ENCODE measurements around the gene PIK3CA. TPM values are rescaled to one million over a fixed set of nuclear protein-coding genes. Genes with fewer than 3 reads are reported as not detected.
"Not testable (repeated sequence)": the region's sequence is repeated elsewhere in the genome, so short reads cannot be mapped to it uniquely, and the experiment has no call there.

PIK3CA gene
- total RNA-seq, 1 experiment from 2014 or later = 27.6 TPM

DNA sequence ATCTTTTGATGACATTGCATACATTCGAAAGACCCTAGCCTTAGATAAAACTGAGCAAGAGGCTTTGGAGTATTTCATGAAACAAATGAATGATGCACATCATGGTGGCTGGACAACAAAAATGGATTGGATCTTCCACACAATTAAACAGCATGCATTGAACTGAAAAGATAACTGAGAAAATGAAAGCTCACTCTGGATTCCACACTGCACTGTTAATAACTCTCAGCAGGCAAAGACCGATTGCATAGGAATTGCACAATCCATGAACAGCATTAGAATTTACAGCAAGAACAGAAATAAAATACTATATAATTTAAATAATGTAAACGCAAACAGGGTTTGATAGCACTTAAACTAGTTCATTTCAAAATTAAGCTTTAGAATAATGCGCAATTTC lies 86.0 kb downstream of the PIK3CA start:
- Histone ChIP-seq H3K36me3 (ENCODE audit: control insufficient read depth, insufficient read depth, low read length) (peaks cover 28% of the 10 kb centered on the region), H3K27me3 (ENCODE audit: control insufficient read depth, insufficient read depth, low read length) (no peaks in the 10 kb centered on the region), H3K27ac (ENCODE audit: low read length) (no peak overlapping the region), H3K4me3 (ENCODE audit: low read depth in 2 of 2, low read length in 2 of 2) (no peak overlapping the region), H3K4me1 (ENCODE audit: control insufficient read depth, insufficient read depth, low read length) (no peaks in the 10 kb centered on the region), H3K9me3 (ENCODE audit: control insufficient read depth, insufficient read depth, low read depth, low read length) (no peaks in the 10 kb centered on the region)
- ATAC-seq = no peak
- TF ChIP-seq CTCF (IDR thresholded peaks at IDR 0.05) (no peak), TCF7L2 (IDR thresholded peaks at IDR 0.05; ENCODE audit: low read depth, low read length) (no peak), POLR2AphosphoS5 (IDR thresholded peaks at IDR 0.05; ENCODE audit: low read depth, low read length) (no peak), SIN3A (IDR thresholded peaks at IDR 0.05; ENCODE audit: borderline replicate concordance, insufficient read depth, low read depth, low read length) (no peak)
- TF ChIP-seq, protein P1, sequence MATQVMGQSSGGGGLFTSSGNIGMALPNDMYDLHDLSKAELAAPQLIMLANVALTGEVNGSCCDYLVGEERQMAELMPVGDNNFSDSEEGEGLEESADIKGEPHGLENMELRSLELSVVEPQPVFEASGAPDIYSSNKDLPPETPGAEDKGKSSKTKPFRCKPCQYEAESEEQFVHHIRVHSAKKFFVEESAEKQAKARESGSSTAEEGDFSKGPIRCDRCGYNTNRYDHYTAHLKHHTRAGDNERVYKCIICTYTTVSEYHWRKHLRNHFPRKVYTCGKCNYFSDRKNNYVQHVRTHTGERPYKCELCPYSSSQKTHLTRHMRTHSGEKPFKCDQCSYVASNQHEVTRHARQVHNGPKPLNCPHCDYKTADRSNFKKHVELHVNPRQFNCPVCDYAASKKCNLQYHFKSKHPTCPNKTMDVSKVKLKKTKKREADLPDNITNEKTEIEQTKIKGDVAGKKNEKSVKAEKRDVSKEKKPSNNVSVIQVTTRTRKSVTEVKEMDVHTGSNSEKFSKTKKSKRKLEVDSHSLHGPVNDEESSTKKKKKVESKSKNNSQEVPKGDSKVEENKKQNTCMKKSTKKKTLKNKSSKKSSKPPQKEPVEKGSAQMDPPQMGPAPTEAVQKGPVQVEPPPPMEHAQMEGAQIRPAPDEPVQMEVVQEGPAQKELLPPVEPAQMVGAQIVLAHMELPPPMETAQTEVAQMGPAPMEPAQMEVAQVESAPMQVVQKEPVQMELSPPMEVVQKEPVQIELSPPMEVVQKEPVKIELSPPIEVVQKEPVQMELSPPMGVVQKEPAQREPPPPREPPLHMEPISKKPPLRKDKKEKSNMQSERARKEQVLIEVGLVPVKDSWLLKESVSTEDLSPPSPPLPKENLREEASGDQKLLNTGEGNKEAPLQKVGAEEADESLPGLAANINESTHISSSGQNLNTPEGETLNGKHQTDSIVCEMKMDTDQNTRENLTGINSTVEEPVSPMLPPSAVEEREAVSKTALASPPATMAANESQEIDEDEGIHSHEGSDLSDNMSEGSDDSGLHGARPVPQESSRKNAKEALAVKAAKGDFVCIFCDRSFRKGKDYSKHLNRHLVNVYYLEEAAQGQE (IDR thresholded peaks at IDR 0.05; ENCODE audit: insufficient read depth in 1 of 2, low read depth in 2 of 2, low read length in 1 of 2) = no peak
- no peak for DNase-seq (ENCODE audit: low read depth, low spot score)
- ChIA-PET POLR2A (no interaction called here), CTCF (interaction anchor here (0.7 kb wide), 1 partner anchor 30 kb away, joined by 3 read pairs; no protein-coding TSS in a partner anchor)
- BruUV-seq (replicated peaks) = no TSS peak
- intact Hi-C loops (cut with micrococcal nuclease; ENCODE audit: unreplicated experiment) = no loop called here
- in situ Hi-C loops (cut with HindIII; ENCODE audit: low pct_unique_long_range_greater_than_20kb, low sequenced_read_pairs) = no loop called here

DNA sequence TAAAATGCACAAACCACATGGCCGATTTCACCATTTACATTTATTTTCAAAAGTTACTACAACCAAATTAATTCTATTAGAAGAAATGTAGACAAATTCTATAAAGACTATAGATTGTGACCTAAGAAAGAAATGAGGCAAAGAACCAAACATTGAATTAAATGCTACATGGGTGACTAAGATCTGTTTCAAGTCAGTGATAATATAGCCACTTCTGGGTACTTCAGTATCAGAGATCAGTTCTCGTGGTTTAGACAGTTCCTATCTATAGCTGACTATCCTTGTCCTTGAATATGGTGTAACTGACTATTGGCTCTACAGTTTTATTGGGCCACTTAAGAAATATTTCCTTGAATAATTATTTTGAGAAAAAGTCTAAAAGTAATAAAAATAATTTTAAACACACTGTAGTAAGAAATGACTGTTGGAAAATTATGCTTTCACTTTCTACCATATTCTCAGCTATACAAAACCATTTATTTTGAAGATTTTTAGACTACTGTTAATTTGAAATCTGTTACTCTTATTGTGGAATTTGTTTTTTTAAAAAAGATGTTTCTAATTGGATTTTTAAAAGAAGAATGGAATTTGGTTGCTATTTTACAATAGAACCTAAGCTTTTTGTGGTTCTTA lies 88.6 kb downstream of the PIK3CA start:
- Histone ChIP-seq H3K9me3 (ENCODE audit: control insufficient read depth, insufficient read depth, low read depth, low read length) (no peaks in the 10 kb centered on the region), H3K4me3 (ENCODE audit: low read depth in 2 of 2, low read length in 2 of 2) (no peak overlapping the region), H3K27ac (ENCODE audit: low read length) (no peak overlapping the region), H3K36me3 (ENCODE audit: control insufficient read depth, insufficient read depth, low read length) (peaks cover 20% of the 10 kb centered on the region), H3K27me3 (ENCODE audit: control insufficient read depth, insufficient read depth, low read length) (no peaks in the 10 kb centered on the region), H3K4me1 (ENCODE audit: control insufficient read depth, insufficient read depth, low read length) (no peaks in the 10 kb centered on the region)
- DNase-seq (ENCODE audit: low read depth, low spot score) (no peak), ATAC-seq (no peak)
- intact Hi-C loops (cut with micrococcal nuclease; ENCODE audit: unreplicated experiment) (no loop called here), in situ Hi-C loops (cut with HindIII; ENCODE audit: low pct_unique_long_range_greater_than_20kb, low sequenced_read_pairs) (no loop called here)
- ChIA-PET CTCF (no interaction called here), POLR2A (no interaction called here)
- TF ChIP-seq CTCF (IDR thresholded peaks at IDR 0.05) (no peak), TCF7L2 (IDR thresholded peaks at IDR 0.05; ENCODE audit: low read depth, low read length) (no peak), SIN3A (IDR thresholded peaks at IDR 0.05; ENCODE audit: borderline replicate concordance, insufficient read depth, low read depth, low read length) (no peak), POLR2AphosphoS5 (IDR thresholded peaks at IDR 0.05; ENCODE audit: low read depth, low read length) (no peak)
- TF ChIP-seq, protein P1 (IDR thresholded peaks at IDR 0.05; ENCODE audit: insufficient read depth in 1 of 2, low read depth in 2 of 2, low read length in 1 of 2) = no peak
- no TSS peak for BruUV-seq (replicated peaks)

GRCh38 chr3:179240299-179240698 lies 92.1 kb downstream of the PIK3CA start:
- H3K27ac ChIP-seq (ENCODE audit: low read length); H3K4me1 ChIP-seq (ENCODE audit: control insufficient read depth, insufficient read depth, low read length); ATAC-seq; BruUV-seq (replicated peaks); DNase-seq (ENCODE audit: low read depth, low spot score); CTCF ChIA-PET; H3K27me3 ChIP-seq (ENCODE audit: control insufficient read depth, insufficient read depth, low read length); H3K4me3 ChIP-seq (ENCODE audit: low read depth in 2 of 2, low read length in 2 of 2); H3K36me3 ChIP-seq (ENCODE audit: control insufficient read depth, insufficient read depth, low read length); H3K9me3 ChIP-seq (ENCODE audit: control insufficient read depth, insufficient read depth, low read depth, low read length); POLR2A ChIA-PET; intact Hi-C loops (cut with micrococcal nuclease; ENCODE audit: unreplicated experiment); in situ Hi-C loops (cut with HindIII; ENCODE audit: low pct_unique_long_range_greater_than_20kb, low sequenced_read_pairs): not testable (repeated sequence)
